Non-pigmented ciliary epithelial cell (primary cell): Measurements from ENCODE around the gene HUWE1.
"Not testable (repeated sequence)": the region's sequence is repeated elsewhere in the genome, so short reads cannot be mapped to it uniquely, and the experiment has no call there.

Experiments used
- DNase-seq: peaks from one replicate; pipeline ENCODE4 v3.0.0-alpha.2; 2010; ENCODE audit warnings: low read depth

HUWE1 gene

DNA sequence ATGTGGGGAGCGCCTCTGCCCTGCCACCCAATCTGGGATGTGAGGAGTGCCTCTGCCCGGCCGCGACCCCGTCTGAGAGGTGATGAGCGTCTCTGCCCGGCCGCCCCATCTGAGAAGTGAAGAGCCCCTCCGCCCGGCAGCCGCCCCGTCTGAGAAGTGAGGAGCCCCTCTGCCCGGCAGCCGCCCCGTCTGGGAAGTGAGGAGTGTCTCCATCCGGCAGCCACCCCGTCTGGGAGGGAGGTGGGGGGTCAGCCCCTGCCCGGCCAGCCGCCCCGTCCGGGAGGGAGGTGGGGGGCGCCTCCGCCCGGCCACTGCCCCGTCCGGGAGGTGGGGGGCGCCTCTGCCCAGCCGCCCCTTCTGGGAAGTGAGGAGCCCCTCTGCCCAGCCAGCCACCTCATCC, 182.5 kb downstream of the HUWE1 start:
- not testable (repeated sequence) for DNase-seq

DNA sequence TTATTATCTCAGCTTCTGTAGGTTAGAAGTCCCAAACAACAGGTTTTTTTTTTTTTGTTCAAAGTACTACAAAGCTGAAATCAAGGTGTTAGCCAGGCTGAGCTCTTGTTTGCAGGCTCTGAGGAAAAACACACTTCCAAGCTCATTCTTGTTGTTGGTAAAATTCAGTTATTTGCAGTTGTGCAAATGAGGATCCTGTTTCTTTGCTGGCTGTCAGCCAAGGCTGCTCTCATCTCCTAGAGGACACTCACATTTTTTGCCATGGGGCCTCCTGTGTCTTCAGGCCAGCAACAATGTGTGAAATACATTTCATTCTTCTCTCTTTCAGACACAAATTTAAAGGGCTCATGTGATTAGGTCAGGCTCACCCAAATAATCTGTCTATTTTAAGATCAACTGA, 192.1 kb downstream of the HUWE1 start:
- DNase-seq, result no peak

DNA sequence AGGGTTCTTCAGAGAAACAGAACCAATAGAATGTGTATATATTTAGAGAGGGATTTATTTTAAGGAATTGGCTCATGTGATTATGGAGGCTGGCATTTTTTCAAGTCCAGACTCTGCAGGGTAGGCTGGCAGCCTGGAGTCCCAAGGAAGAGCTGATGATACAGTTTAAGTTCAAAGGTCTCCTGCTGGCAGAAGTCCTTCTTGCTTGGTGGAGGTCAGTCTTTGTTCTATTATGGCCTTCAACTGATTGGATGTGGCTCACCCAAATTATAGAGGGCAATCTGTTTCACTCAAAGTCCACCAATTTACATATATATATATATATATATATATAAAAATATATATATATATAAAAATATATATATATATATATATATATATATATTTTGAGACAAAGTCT, 200.2 kb downstream of the HUWE1 start:
- DNase-seq, result no peak

DNA sequence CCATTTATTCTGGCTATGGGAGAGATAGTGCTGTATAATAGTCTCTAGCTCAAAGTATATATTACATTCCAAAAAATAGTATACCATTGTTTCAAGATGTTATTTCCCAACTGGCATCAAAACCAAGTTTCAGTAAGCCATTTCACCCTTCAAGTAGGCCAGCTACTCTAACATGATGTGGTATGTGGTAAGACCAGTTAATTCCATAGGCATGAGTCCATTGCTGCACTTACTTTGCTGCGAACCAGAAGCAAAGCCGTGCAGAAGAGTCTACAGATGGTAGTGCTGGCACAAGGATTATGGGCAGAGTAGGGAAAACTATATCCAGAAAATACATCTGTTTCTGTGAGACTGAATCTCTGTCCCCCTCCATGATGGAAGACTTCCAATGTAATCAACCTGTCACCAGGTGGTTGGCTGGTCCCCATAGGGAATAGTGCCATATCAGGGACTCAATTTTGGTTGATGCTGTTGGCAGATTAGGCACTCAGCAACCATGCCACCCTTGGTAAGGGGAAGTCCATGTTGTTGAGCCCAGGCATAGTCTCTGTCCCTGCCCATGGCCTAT, 202.6 kb downstream of the HUWE1 start:
- no peak for DNase-seq

DNA sequence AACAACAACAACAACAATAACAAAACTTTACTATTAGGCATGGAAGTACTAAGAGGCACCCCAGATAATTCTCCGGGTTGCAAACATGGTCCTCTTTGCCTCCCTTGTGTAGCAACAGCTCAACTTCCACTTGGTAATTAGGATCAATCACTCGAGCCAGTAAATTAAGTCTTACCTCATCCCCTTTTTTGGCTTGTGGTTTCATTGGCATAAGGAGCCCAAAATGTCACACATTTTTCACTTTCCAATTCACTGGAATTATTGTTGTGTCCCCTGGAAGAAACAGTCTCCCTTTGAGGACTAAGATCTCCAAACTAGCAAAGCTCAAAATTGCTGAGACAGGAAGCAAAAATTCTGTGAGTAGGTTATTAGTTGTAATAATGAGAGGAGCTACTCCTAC, 203.1 kb downstream of the HUWE1 start:
- DNase-seq, result no peak
